NCI-H187 treated with DMSO at 0.1 percent for 48 hours (cell line): ENCODE data around the gene ZNF784.
A peak's percentile ranks its signal among the peaks of the same experiment; 100 is the strongest.

Experiments
- DNase-seq: peaks from one replicate; lab custom pipeline; 2025; lab: John Stamatoyannopoulos, UW

The ZNF784 gene

DNA sequence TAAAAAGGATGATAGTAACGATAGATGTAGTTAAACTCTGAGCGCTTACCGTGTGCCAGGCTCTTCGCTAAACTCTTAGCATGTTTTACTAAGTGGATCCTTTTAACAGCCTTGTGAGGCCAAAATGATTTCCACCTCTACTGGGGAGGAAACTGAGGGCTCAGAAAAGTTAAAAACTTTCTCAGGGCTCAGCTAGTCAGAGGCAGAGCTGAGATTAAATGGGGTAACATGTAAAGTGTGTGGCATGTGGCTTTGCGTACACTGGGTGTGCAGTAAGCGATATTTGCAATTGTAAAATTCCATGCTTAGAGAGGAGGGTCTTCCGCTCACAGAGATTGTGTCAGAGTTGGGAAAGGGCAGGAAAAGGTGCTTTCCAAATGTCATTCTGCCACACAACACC lies 32.2 kb upstream of the ZNF784 start:
- no peak for DNase-seq

DNA sequence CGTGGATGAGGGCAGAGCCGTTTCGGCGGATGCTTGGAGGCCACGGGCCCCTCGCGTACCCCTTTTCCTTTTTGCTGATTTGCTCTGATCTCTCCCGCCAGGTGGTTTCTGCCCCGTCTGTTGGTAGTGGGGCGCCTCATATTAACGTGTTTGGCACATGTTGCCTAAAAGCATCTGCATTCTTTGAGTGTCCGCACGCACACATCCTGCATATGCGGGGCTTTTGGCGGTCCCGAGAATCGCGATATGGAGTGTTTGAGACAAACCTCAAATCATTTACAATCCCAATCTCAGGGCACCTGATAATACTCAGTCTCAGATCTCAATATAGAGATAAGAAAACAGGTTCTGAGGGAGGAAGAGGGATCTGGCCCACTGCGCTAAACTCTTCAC lies 31.3 kb upstream of the ZNF784 start:
- DNase-seq, result no peak

DNA sequence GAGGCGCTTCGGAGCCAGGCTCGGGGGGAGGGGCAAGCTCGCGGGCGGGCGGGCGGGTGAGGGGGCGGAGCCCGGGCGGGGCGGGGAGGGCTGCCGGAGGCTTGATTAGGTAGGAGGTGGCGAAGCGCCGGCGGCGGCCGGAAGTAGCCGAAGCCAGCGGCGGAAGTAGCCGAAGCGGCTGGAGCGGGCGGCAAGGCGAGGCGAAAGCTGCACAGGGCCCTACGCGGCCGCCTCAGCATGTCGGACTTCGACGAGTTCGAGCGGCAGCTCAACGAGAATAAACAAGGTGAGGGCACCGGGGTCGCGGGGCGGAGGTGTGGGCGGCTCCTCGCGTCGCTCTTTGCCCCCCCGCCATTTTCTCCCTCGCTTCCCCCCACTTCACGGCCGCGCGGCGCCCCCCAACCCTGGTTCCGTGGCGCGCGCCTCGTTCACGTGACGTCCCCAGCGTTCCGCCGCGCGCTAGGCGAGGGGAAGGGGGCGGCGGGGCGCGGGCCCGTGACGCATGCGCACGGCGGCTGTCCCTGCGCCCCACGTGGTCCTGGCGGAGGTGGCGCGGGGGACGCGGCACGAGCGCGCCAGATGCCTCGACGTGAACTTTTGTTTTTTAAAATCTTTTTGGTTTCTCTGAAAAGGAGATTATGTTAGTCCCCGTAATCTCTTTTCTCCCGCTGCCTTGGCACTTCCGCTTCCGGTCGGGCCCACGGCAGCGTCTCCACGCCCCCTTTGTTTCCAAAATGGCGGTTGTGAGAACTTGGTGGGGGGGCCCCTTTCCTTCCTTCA lies 30.7 kb upstream of the ZNF784 start, which contains the start of gene U2AF2:
U2AF2 (plus strand) TSS at position 168 of the 780 bp plus-strand sequence; CDS start at position 238, 70 bp downstream.
- DNase-seq, result no peak

DNA sequence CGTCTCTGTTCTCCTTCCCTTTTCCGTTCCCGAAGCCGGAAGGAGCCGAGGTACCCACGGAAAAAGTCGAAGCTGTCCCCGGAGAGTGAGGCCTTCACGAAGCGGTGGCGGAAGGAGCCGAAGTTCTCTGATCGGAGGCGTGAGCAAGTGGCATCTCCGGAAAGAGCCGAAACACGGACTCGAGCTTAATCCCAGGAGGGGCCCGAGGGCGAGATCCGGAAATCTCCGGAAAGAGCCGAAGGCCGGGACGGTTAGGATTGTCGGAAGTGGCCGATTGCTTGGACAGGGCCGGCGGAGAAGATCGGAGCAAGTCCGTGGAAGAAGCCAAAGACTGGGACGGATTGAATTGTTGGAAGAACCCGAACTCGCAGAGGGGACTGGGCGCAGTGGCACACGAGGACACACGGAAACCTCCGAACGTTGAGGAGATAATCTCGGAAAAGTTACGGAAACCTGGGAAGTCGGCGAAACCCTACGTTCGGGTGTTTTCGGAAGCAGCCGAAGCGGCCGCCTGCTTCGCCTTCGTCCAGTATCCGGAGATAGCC lies 30.0 kb upstream of the ZNF784 start:
- DNase-seq, result peak; percentile 96

DNA sequence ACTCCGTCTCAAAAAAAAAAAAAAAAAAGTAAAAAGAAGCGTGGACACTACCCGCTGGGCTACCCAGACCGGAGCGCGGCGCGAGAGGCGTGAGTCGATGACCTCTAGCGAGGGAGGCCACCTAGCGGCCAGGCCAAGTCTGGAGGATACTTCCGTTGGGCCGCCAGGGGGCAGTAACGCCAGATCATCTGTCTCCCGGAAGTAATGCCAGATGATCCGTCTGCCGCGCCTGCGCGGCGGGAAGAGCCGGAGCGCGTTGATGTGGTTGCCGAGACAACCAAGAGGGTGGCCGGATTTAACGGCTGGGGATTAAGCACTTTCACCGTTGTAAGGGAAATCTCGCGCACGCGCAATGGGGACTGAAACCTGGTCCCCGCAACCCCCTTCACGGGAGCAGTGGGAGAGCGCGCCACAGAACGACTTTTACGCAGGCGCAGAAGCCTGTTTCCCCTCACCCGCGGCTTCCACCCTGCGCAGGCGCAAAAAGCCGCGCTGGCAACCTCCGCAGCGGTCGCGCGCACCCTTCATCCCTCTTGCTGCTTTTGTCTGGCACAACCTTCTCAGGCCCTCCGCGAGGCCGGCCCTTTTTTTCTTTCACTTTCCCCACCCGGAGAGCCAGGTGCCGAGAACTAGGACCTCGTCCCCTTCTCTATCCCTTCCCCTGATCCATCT lies 29.4 kb upstream of the ZNF784 start:
- peak; percentile 93 for DNase-seq

DNA sequence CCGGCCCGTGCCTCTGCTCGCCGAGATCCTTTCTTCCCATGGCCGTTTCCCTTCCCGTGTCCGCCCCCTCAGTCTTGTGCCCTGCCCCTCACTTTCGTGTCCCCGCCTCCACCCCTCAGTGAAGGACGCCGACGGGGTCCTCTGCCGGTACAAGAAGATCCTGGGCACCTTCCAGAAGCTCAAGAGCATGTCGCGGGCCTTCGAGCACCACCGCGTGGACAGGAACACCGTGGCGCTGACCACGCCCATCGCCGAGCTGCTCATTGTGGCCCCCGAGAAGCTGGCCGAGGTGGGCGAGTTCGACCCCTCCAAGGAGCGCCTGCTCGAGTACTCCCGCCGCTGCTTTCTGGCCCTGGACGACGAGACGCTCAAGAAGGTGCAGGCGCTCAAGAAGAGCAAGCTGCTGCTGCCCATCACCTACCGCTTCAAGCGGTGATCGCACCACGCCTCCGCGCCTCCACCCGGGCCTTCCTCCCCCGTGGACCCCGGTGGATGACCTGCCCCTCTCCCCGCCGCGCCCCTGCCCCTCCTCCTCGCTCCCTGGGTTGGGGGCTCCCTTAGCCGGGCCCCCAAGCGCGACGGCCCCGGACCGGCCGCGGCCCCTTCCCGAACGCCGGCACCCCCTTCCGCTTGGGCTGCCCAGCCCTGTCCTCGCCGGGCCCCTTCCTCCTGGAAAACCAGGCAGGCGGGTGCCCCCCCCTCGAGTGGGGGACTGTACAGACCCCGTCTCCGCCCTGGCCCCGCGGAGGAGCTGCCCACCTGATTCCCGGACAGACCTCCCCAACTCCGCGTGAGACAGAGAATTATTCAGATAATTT lies 28.2 kb upstream of the ZNF784 start:
- no peak for DNase-seq

DNA sequence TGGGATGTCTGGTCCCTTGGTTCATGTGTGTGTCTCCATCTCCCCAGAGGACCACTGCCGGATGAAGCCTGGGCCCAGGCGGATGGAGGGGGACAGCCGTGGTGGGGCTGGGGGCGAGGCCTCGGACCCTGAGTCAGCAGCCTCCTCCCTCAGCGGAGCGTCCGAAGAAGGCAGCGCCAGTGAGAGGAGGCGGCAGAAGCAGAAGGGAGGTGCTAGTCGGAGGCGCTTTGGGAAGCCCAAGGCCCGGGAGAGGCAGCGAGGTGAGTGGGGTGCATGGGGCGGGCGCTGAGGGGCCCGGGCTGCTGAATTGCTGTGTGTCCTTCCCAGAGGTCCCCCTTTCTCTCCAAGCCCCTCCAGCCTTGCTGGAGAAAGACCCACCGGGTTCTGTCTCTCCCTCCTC lies 26.9 kb upstream of the ZNF784 start:
- no peak for DNase-seq

DNA sequence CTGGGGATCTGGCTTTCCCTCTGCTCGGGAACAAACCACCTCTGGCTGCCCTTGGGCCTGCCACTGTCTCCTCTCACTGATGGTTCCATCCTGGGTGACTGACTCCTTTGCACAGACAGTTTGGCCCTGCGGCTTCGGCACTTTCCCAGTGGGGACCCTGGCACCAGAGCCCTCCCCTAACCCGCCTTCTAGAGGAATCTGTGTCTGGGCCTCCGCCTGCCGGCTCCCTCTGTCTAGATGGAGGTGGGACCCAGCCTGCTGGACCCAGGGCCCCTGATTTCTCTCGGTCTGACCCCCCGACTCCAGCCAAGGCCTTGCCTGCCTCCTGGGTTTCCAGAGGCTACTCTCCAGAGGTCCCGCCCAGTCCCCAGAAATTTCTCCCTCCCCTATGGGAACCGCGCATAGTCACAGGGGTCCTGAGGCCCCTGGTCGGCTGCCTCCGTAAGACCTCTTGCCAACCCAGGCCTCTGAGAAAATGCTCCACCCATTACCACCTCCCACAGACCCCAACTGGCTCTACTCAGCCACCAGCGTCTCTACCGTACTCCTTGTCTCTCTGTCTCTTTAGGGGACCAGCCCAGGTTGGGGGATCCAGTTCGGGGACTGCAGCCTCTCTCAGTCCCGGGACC lies 26.4 kb upstream of the ZNF784 start:
- no peak for DNase-seq

DNA sequence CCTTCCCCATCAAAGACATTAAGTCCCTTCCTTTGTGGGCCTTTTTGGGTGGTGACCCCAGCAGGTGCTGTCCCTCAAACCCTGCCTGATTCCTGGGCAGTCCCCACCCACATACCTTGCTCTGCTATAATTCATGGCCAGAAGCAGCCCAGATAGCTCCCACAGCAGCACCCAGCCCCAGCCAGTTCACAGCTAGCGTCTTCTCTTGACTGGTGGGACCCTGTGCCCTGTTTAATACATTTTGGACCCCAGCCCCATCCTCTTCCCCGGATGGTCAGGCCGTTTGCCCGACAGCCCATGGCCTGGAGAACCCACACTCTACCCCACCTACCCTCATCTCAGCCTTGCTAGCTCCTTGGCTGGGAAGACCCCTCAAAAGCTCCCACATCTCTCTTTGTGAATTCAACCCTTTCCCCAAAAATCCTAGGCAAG lies 25.8 kb upstream of the ZNF784 start:
- no peak for DNase-seq

DNA sequence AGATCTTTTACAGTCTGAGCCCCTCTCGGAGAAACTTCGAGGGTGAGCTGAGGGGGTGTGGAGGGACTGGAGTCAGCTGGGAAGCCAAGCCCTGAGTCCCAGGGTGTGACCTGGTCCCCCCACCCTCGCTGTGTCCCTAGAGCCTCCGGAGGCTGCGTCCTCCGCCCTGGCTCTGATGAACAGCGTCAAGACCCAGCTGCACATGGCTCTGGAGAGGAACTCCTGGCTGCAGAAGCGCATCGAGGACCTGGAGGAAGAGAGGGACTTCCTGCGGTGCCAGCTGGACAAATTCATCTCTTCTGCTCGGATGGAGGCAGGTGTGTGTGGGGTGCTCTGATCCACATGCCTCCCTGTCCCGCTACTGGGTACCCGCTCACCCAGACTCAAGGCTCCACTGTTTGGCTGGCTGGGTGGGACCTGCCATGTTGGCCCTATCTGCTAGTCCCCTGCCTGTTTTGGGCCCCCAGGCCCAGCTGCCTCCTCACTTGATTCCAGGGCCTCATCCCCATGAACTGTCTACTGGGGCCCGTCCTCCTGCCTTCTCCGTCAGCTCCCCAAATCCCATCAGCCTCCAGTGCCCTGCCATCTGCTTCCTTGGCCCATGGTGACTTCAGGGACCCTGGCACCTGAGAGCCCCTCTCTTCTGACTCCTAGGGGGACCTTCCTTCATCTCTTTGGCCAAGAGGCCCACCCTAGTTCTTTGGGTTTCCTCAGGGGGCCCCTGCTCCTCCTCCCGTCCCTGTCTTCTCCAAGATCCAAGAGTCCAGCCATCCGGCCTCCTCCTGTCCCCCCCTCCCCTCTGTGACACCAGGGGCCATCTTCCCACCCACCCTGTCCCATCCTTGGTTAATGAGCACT lies 25.1 kb upstream of the ZNF784 start:
- no peak for DNase-seq

DNA sequence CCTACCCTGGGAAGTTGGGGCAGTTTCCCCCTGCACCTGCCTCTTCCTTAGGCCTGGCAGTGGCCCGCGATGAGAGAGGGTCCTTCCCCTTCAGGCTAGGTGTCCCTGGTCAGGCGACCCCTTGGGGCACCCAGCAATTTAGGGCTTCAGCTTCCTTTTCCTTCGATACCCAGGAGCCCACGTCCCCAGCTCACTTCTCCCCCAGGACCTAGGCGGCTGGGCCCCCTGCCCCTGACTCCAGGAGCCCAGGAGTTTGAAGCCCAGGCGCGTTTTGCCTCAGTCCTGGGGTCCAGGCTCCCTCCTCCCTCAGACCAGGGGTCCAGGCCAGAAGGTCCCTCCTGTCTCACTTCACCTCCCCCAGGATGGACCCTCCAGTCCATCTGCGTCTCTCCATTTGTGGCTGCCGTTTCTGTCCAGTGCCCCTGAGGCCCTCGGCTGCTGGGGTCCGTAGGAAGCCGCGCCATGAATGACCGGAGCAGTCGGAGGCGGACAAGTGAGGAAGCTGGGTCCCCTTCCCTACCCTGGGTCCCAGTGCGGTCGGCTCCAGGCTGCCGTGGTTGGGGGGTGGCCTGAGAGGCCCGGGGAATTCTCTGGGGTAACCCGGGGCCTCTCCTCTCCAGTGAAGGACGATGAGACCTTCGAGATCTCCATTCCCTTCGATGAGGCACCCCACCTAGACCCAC lies 24.4 kb upstream of the ZNF784 start:
- DNase-seq, result no peak

DNA sequence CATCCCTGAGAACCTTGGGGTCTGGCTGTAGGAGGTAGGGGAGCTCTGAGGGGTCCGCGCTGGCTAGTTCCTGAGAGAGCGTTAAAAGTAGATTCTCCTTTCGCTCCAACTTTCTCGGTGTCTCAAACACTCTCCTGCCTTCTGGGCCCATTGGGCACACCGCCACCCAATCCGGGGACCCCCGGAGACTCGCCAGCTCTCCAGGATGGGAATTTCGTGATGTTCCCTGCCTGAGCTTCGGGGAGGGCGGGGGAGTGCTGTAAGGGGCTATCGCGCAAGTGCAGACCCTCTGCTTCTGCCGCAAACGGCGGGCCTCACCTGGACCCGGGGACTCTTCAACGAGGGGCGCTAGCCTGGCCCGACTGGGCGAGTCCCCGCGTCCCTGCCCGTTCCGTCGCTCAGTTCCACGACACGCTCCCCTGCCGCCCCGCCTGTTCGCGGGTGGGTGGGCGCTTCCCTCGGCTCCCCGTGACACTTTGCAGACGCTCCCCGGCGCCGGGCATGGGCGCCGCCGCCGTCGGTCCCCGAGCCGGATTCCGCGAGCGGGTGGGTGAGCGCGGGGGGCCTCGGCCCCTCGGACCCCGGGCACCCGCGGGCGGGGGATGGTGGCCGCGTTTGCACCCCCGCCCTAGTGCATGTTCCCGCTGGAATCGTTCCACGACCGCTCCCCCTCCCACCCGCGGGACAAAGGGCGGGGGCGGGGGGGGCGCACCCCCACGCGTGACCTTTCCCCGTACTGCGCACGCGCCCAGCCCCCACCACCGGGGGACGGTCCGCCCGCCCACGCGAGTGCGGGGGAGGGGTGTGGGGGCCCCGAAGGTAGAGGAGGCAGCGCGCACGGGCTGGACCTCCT lies 23.6 kb upstream of the ZNF784 start, which contains the start of gene CCDC106:
CCDC106 (plus strand) TSS at position 481 of the 853 bp plus-strand sequence. CDS start 835 bp downstream, outside the sequence.
- no peak for DNase-seq

DNA sequence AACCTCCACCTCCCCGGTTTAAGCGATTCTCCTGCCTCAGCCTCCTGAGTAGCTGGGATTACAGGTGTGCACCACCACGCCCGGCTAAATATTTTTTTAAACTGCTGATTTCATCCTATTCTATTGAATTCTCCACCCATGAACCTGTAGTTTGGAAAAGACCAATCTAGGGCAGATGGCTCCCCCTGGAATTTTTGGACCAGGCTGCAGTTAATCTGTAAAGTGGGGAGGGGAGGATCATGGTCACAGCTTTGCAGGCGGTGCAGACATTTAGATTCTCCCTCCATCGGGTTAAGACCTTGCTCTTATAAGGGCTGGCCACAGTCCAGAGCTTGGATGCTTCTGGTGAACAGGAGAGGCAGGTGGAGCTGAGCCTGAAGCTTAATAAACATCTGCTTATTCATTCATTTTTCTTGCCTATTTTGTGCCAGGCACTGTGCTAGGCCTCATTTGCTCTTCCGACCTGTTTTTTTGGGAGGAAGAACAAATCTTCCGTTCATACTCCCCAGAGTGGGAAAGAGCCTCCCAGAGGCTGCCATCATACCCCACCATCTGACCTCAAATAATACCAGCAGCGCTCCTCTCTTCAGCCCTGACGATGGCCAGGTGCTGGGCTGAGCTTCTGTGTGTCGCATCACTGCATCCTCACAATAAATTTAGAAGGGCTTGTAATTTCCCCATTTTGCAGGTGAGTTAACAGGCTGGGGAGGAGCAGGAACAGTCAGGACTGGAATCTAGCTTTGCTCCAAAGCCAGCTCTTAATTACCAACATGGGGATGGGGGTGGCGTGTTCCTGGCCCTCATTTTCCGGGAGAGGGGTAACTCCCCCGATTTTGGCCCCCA lies 22.7 kb upstream of the ZNF784 start:
- DNase-seq, result no peak

DNA sequence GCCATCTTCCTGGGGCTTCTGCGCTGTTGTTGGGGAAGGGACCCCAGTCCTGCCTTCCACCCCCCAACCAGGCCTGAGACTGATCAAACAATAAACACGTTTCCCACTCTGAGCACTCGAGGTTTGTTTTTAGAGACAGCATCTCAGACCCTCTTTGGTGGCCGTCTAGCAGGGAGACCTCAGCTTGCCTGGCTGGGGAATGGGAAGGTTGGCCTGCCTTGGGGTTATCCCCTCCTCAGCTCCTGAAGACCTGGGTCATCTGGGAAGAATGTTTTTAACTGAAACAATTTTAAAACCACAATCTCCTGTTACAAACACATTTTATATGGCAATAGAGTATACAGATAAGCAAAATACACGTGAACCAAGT lies 21.1 kb upstream of the ZNF784 start:
- DNase-seq, result no peak

DNA sequence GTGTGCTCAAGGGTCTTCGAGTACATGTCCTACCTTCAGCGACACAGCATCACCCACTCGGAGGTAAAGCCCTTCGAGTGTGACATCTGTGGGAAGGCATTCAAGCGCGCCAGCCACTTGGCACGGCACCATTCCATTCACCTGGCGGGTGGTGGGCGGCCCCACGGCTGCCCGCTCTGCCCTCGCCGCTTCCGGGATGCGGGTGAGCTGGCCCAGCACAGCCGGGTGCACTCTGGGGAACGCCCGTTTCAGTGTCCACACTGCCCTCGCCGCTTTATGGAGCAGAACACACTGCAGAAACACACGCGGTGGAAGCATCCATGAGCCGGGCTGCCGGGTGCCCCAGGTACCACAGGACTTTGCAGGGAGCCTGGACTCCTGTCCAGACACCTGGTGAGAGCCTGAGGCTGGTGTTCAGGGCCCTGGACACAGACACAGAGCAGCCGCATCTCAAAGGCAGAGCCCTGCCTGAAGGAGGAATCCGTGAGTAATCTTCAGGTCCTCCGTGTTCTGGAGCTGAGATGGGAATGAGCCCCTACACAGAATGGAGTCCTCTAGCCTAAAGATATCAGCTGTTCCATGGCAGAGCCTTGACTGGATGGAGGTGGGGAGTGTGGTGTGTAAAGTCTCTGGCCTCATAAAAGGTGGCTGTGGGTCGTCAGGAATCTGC lies 20.6 kb upstream of the ZNF784 start:
- DNase-seq, result no peak

DNA sequence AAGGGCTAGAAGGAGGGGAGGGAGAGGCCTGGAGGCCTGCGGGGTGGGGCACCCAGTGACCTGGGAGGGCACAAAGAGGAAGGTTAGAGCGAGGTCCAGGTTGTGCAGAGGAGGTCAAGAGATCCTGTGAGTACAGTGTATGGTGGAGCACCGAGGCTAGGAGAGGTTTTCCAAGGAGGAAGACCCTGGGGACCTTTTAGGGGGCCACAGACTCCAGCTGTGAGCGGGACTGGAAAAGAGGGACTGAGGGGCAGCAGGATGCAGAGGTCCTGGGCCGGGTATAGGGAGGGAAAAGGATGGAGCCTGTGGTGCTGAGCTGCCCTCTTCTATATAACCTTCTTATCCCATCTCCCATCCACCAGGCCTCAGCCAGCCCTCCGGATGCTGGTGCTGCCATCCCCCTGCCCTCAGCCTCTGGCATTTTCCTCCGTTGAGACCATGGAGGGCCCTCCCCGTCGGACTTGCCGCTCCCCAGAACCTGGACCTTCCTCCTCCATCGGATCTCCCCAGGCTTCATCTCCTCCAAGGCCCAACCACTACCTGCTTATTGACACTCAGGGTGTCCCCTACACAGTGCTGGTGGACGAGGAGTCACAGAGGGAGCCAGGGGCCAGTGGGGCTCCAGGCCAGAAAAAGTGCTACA lies 19.9 kb upstream of the ZNF784 start:
- no peak for DNase-seq

DNA sequence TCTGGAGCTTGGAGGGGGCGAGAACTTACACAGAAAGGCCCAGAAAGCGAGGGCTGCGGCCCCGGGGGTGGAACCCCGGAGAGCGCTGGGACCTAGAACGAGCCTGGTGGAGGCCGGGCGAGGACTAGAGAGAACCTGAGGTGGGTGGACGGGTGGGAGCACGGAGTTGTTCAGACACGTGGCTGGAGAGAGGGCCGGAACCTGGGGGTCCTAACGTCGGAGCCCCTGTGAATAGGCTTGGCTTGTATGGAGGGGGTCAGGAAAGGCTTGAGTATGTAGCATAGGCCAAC lies 19.5 kb upstream of the ZNF784 start:
- no peak for DNase-seq
